HepG2 (cell line): ENCODE results near the gene IFNA1. TPM values are rescaled to one million over a fixed set of nuclear protein-coding genes. Genes with fewer than 3 reads are reported as not detected.

Source experiments
- ATAC-seq: fragments of 200-7000 bp; cut with Tn5 transposase; 3 replicates; pipeline ENCODE4 v1.9.1; 2020; ENCODE audit warnings: mild to moderate bottlenecking, moderate library complexity
- BruUV-seq: library from RNA; stranded (reverse); fragments of 400-500 nt; replicated peaks from 2 replicates; lab custom pipeline; 2021; lab: Mats Ljungman, UMichigan
- CTCF ChIA-PET: fragments of 300-600 bp; formaldehyde crosslinking; extraction: SDS; loops from one replicate; lab custom pipeline; 2021; ENCODE audit warnings: low total read pairs, inconsistent platforms, low intra/inter-chr PET ratio; lab: Yijun Ruan, JAX
- POLR2A ChIA-PET: fragments of 350-600 bp; sonication (Branson Sonifier 250); formaldehyde crosslinking; loops from one replicate; lab custom pipeline; 2020; ENCODE audit warnings: antibody characterized with exemption, inconsistent platforms; lab: Yijun Ruan, JAX
- DNase-seq: peaks from one replicate; pipeline ENCODE4 v3.0.0-alpha.2; 2015; ENCODE audit warnings: low spot score
- FAIRE-seq: peaks from 3 replicates; lab custom pipeline; 2011; peaks lifted over from hg19 to GRCh38; lab: Jason Lieb, UNC
- H2AFZ ChIP-seq: one replicate; pipeline ENCODE4 v1.6.1; 2011; ENCODE audit warnings: low read length, inconsistent platforms
- H3K27ac ChIP-seq: fragments of 300-600 bp; 3 replicates; pipeline ENCODE4 v1.8.0; 2011; ENCODE audit warnings: mixed run types, mild to moderate bottlenecking, mixed read lengths, low read length, inconsistent platforms; ENCODE audit not compliant: insufficient read depth; ENCODE audit errors: extremely low read length
- H3K27me3 ChIP-seq, 2 experiments: fragments of 200-600 bp in 1 of 2; 2 replicates in 1 of 2; 3 replicates in 1 of 2; pipeline versions ENCODE4 v1.6.0 to v1.8.0; 2011; ENCODE audit warnings: low read length in 2 of 2, mild to moderate bottlenecking in 2 of 2, moderate library complexity in 2 of 2, inconsistent platforms in 1 of 2; ENCODE audit not compliant: insufficient read depth in 2 of 2, control insufficient read depth in 1 of 2
- H3K36me3 ChIP-seq, 2 experiments: fragments of 200-600 bp in 1 of 2; replicated peaks in 1 of 2; 2 replicates in 1 of 2; 3 replicates in 1 of 2; pipeline versions ENCODE4 v1.5.1 to v1.8.0; 2011; ENCODE audit warnings: low read length in 2 of 2, inconsistent platforms in 1 of 2; ENCODE audit not compliant: insufficient read depth in 2 of 2, control insufficient read depth in 1 of 2
- H3K4me1 ChIP-seq: 2 replicates; pipeline ENCODE4 v1.5.1; 2012; ENCODE audit warnings: low read length, inconsistent platforms; ENCODE audit not compliant: insufficient read depth
- H3K4me2 ChIP-seq: 2 replicates; pipeline ENCODE4 v1.6.0; 2011; ENCODE audit warnings: low read depth, low read length, inconsistent platforms
- H3K4me3 ChIP-seq, 3 experiments: fragments of 200-600 bp in 1 of 3; sonication (generic), shearing (Covaris generic) in 1 of 3; replicated peaks in 1 of 3; 2 replicates each; pipeline ENCODE4 v1.5.1; 2011 to 2016; ENCODE audit warnings: low read length in 3 of 3, inconsistent platforms in 2 of 3, low read depth in 2 of 3, mild to moderate bottlenecking in 2 of 3, control low read depth in 1 of 3, mixed read lengths in 1 of 3; ENCODE audit not compliant: insufficient read depth in 1 of 3
- H3K79me2 ChIP-seq: one replicate; pipeline ENCODE4 v1.6.1; 2011; ENCODE audit warnings: low read length, inconsistent platforms; ENCODE audit not compliant: insufficient read depth
- H3K9ac ChIP-seq: 2 replicates; pipeline ENCODE4 v1.6.0; 2011; ENCODE audit warnings: mild to moderate bottlenecking, low read depth, low read length, inconsistent platforms; ENCODE audit not compliant: insufficient read depth
- H3K9me3 ChIP-seq: 2 replicates; pipeline ENCODE4 v1.5.1; 2012; ENCODE audit warnings: mild to moderate bottlenecking, low read length
- H4K20me1 ChIP-seq: 2 replicates; pipeline ENCODE4 v1.6.0; 2011; ENCODE audit warnings: inconsistent platforms, mild to moderate bottlenecking, low read length, moderate library complexity; ENCODE audit not compliant: insufficient read depth
- FOXO1 ChIP-seq: sonication (generic); formaldehyde crosslinking; IDR thresholded peaks from 2 replicates; pipeline ENCODE4 v1.4.0; 2020; ENCODE audit warnings: missing genetic modification reagents
- JDP2 ChIP-seq: sonication (generic); formaldehyde crosslinking; IDR thresholded peaks from 2 replicates; pipeline ENCODE4 v1.8.1; 2022; ENCODE audit warnings: missing genetic modification reagents, borderline replicate concordance
- KAT7 ChIP-seq: IDR thresholded peaks from 2 replicates; pipeline ENCODE4 v1.6.1; 2018; ENCODE audit warnings: borderline replicate concordance, missing compliant biosample characterization
- KDM5B ChIP-seq: sonication (generic); formaldehyde crosslinking; IDR thresholded peaks from 2 replicates; pipeline ENCODE4 v1.4.0; 2020; ENCODE audit warnings: missing genetic modification reagents, mild to moderate bottlenecking, borderline replicate concordance
- RARG ChIP-seq: sonication (generic); formaldehyde crosslinking; IDR thresholded peaks from 2 replicates; pipeline ENCODE4 v1.4.0; 2020; ENCODE audit warnings: low read depth, mild to moderate bottlenecking, missing genetic modification reagents
- ZBTB21 ChIP-seq: sonication (generic); formaldehyde crosslinking; IDR thresholded peaks from 2 replicates; pipeline ENCODE4 v1.4.0; 2020; ENCODE audit warnings: missing genetic modification reagents
- ZNF431 ChIP-seq: sonication (generic); formaldehyde crosslinking; IDR thresholded peaks from 2 replicates; pipeline ENCODE4 v1.9.0; 2022; ENCODE audit warnings: missing genetic modification reagents, low read depth, mild to moderate bottlenecking, borderline replicate concordance
- WGBS: methylation state at CpG from one replicate; pipeline ENCODE4 v1.1.6; 2017; ENCODE audit warnings: low lambda C conversion rate; 5-methylcytosine and 5-hydroxymethylcytosine counted together
- in situ Hi-C: cut with HindIII; loops from 2 replicates; pipeline ENCODE4 v1.10.0; 2017; ENCODE audit warnings: low pct_unique_long_range_greater_than_20kb; ENCODE audit not compliant: extremely low pct_ligation_motif_present
- intact Hi-C: fragments of 100-400 bp; cut with micrococcal nuclease; formaldehyde crosslinking; loops from one replicate; pipeline ENCODE4 v1.10.0; 2022; ENCODE audit not compliant: unreplicated experiment
- polyA plus RNA-seq, 8 experiments: library from polyadenylated mRNA; depleted of rRNA in 3 of 8; stranded (reverse) in 7 of 8; unstranded in 1 of 8; fragments of >200 nt; fragmentation: Illumina TruSeq in 4 of 8; extraction: Trizol in 4 of 8; gene quantifications; 2 replicates each; pipeline versions ENCODE4 v1.2.1 to v1.2.3, GENCODE V29; 2011 to 2016; ENCODE audit warnings: low read depth in 4 of 8, missing spikeins in 1 of 8, mixed read lengths in 1 of 8; ENCODE audit not compliant: insufficient read depth in 1 of 8
- total RNA-seq, 5 experiments: library from RNA; depleted of rRNA; stranded (reverse); fragments of >200 nt; fragmentation: Illumina TruSeq; extraction: Trizol; gene quantifications; 2 replicates each; pipeline ENCODE4 v1.2.3, GENCODE V29; 2016; ENCODE audit warnings: low read depth in 1 of 5
- TF ChIP-seq, protein P1 (sequence below): sonication (generic); formaldehyde crosslinking; IDR thresholded peaks from 2 replicates; pipeline ENCODE4 v1.8.0; 2022; ENCODE audit warnings: mild to moderate bottlenecking, missing genetic modification reagents, moderate library complexity
- TF ChIP-seq, protein P2 (sequence below): sonication (generic); formaldehyde crosslinking; IDR thresholded peaks from 2 replicates; pipeline ENCODE4 v1.4.0; 2020; ENCODE audit warnings: mild to moderate bottlenecking, missing genetic modification reagents

Gene IFNA1
- total and polyA plus RNA-seq, 2 of the 13 experiments (the other 11 are each of a cell fraction or from before 2014, with no cell fraction given) = not detected

DNA sequence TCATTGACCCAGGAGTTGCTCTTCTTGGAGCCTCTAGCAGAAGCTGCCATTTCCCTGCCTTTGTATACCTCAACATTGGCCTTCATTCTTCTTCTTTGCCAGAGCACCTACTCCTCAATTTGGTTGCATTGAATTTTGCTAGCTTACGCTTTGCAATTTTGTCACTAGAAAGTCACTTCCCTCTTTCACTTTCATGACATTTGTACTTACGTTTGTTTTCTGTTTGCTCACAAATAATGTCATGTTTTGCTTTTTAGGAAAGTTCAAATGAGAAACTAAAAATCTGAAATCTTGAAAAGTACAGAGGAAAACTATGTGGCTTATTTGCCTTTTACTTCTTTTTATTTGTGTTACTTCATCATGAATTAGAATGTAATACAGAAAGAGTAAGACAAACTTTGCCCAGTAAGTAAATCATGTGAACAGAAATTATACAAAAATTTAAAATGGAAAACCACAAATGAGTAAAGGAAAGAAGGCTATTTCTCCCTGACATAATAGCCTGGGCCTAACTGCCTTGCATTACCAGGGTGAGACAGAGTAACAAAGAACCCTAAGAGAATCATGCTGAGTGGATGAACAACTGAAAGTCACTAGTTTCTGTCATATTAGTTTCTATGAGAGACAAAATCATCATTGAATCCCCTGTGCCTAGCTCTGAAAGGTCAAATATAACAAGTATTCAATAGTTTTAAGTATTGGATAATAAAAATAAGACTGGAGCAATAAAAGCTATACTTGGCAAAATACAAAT, 7.4 kb upstream of the IFNA1 start:
- ChIA-PET POLR2A (no interaction called here), CTCF (no interaction called here)
- no peak overlapping the region for H3K4me3 ChIP-seq
- no peaks in the 10 kb centered on the region for H3K36me3 ChIP-seq
- H3K27ac ChIP-seq = no peak overlapping the region
- 12% methylated on average over 2 of the region's 2 CpGs for WGBS
- no peak overlapping the region for H3K9ac ChIP-seq
- TF ChIP-seq, protein P1, sequence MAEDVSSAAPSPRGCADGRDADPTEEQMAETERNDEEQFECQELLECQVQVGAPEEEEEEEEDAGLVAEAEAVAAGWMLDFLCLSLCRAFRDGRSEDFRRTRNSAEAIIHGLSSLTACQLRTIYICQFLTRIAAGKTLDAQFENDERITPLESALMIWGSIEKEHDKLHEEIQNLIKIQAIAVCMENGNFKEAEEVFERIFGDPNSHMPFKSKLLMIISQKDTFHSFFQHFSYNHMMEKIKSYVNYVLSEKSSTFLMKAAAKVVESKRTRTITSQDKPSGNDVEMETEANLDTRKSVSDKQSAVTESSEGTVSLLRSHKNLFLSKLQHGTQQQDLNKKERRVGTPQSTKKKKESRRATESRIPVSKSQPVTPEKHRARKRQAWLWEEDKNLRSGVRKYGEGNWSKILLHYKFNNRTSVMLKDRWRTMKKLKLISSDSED (CRISPR knock-in tag) = no peak
- TF ChIP-seq, protein P2, sequence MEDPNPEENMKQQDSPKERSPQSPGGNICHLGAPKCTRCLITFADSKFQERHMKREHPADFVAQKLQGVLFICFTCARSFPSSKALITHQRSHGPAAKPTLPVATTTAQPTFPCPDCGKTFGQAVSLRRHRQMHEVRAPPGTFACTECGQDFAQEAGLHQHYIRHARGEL (CRISPR knock-in tag) = no peak
- TF ChIP-seq KDM5B (no peak), FOXO1 (CRISPR knock-in tag) (no peak), JDP2 (CRISPR knock-in tag) (no peak), ZNF431 (CRISPR knock-in tag) (no peak), RARG (no peak), KAT7 (CRISPR knock-in tag) (no peak), ZBTB21 (CRISPR knock-in tag) (no peak)
- no peaks in the 10 kb centered on the region for H3K4me1 ChIP-seq
- H3K4me2 ChIP-seq = no peak overlapping the region
- no TSS peak for BruUV-seq
- H3K27me3 ChIP-seq = no peaks in the 10 kb centered on the region
- no peak overlapping the region for H2AFZ ChIP-seq
- no peak for DNase-seq
- no peak for FAIRE-seq
- in situ Hi-C loops = no loop called here
- no peaks in the 10 kb centered on the region for H3K79me2 ChIP-seq
- H3K9me3 ChIP-seq = no peaks in the 10 kb centered on the region
- intact Hi-C loops = no loop called here
- ATAC-seq = no peak
- no peaks in the 10 kb centered on the region for H4K20me1 ChIP-seq
